Measurements from ENCODE around the gene GAL. TPM values are rescaled to one million over a fixed set of nuclear protein-coding genes. Genes with fewer than 3 reads are reported as not detected.

The GAL gene
- total RNA-seq, 1 experiment from 2014 or later, result 65.2 TPM

DNA sequence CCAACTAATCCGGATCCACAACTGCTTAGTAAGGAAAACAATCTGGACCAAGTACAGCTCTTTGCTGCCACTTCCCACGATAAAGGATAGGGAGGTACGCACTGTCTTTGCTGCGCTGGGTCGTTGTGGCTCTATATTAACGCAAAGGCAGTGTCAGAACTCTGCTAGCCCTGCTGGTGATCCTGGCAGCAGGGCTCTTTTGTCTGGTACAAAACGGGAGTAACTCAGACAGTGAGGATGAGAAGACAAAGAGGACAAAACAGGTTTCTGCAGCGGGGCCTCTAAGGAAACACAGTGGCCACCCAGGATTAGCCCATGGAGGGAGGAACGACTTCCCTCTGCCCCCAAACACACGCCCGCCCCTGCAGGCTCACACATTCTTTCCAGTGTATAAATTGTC lies 26.1 kb downstream of the GAL start:
- no peak overlapping the region for H3K14ac ChIP-seq (ENCODE audit: insufficient read depth, low read length)
- H3K9ac ChIP-seq (ENCODE audit: extremely low read depth, insufficient read length, low read length), result no peak overlapping the region
- no peak overlapping the region for H3K27ac ChIP-seq (ENCODE audit: insufficient read length, low read depth, low read length)
- no peak overlapping the region for H2BK12ac ChIP-seq (ENCODE audit: insufficient read length, low read depth, low read length)
- no peak overlapping the region for H4K91ac ChIP-seq (ENCODE audit: insufficient read length, low read depth, low read length)
- H3K27me3 ChIP-seq (ENCODE audit: insufficient read depth, low read length), result no peaks in the 10 kb centered on the region
- no CpG with 5 or more reads among the region's 11 CpGs for WGBS (ENCODE audit: extremely low coverage, insufficient read length, low lambda C conversion rate)
- H3K79me2 ChIP-seq (ENCODE audit: insufficient read depth, low read length), result no peaks in the 10 kb centered on the region
- no peak overlapping the region for H3T11ph ChIP-seq (ENCODE audit: low read length)
- no peak overlapping the region for H2AK5ac ChIP-seq (ENCODE audit: insufficient read length, low read length)
- H2BK5ac ChIP-seq (ENCODE audit: insufficient read length, low read length), result no peak overlapping the region
- peak overlapping the region in 1 of 3 experiments; percentile 89; a peak in 1 of 7 replicates for H3K27ac Mint-ChIP-seq
- no peak overlapping the region for H2BK15ac ChIP-seq (ENCODE audit: low read depth, low read length)
- H3K4ac ChIP-seq (ENCODE audit: low read depth, low read length), result no peak overlapping the region
- H3K4me1 ChIP-seq (ENCODE audit: insufficient read depth, low read length), result peaks cover 5% of the 10 kb centered on the region; the same call in 1 of the 2 replicates
- H3K56ac ChIP-seq (ENCODE audit: insufficient read length, low read depth, low read length), result no peak overlapping the region
- H3K9me3 ChIP-seq (ENCODE audit: control insufficient read depth, low read depth, low read length), result no peaks in the 10 kb centered on the region
- H3K4me1 Mint-ChIP-seq, result peaks cover 48 to 49% of the 10 kb centered on the region in 2 experiments
- H3K23me2 ChIP-seq (ENCODE audit: insufficient read length, low read depth, low read length, poor library complexity, severe bottlenecking), result no peaks in the 10 kb centered on the region
- H2BK120ac ChIP-seq (ENCODE audit: low read depth, low read length, poor library complexity, severe bottlenecking), result no peak overlapping the region
- H4K5ac ChIP-seq (ENCODE audit: insufficient read length, low read depth, low read length), result no peak overlapping the region
- no peak overlapping the region for H2BK20ac ChIP-seq (ENCODE audit: low read depth, low read length, poor library complexity, severe bottlenecking)
- no peaks in the 10 kb centered on the region; the same call in 1 of the 2 replicates for H3K27me3 Mint-ChIP-seq (ENCODE audit: low read depth)
- no peak overlapping the region for H4K8ac ChIP-seq (replicated peaks; ENCODE audit: insufficient read length, low read depth, low read length)
- no peak overlapping the region for H3K4me3 Mint-ChIP-seq
- H4K20me1 ChIP-seq (ENCODE audit: control insufficient read depth, insufficient read depth, insufficient read length), result no peaks in the 10 kb centered on the region
- TF ChIP-seq, protein P1, sequence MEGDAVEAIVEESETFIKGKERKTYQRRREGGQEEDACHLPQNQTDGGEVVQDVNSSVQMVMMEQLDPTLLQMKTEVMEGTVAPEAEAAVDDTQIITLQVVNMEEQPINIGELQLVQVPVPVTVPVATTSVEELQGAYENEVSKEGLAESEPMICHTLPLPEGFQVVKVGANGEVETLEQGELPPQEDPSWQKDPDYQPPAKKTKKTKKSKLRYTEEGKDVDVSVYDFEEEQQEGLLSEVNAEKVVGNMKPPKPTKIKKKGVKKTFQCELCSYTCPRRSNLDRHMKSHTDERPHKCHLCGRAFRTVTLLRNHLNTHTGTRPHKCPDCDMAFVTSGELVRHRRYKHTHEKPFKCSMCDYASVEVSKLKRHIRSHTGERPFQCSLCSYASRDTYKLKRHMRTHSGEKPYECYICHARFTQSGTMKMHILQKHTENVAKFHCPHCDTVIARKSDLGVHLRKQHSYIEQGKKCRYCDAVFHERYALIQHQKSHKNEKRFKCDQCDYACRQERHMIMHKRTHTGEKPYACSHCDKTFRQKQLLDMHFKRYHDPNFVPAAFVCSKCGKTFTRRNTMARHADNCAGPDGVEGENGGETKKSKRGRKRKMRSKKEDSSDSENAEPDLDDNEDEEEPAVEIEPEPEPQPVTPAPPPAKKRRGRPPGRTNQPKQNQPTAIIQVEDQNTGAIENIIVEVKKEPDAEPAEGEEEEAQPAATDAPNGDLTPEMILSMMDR (conservative IDR thresholded peaks at IDR 0.05), result no peak
- DNase-seq, result no peak
- H3K79me1 ChIP-seq (ENCODE audit: insufficient read depth, low read depth, low read length, poor library complexity, severe bottlenecking), result no peaks in the 10 kb centered on the region
- H3K4me2 ChIP-seq (ENCODE audit: insufficient read depth, insufficient read length, low read length), result no peak overlapping the region
- H3K18ac ChIP-seq (ENCODE audit: insufficient read length, low read depth, low read length), result no peak overlapping the region
- H3K9me3 Mint-ChIP-seq, result no peaks in the 10 kb centered on the region
- no peak overlapping the region for H2AFZ ChIP-seq (ENCODE audit: low read length)
- no peak overlapping the region for H3K23ac ChIP-seq (ENCODE audit: insufficient read length, low read depth, low read length)
- H3K36me3 Mint-ChIP-seq (ENCODE audit: insufficient read depth in 1 of 3, low read depth in 3 of 3), result no peaks in the 10 kb centered on the region
